GM12892 (cell line): ENCODE results near the gene FOXA1.

ENCODE experiments used
- DNase-seq: peaks from one replicate; pipeline ENCODE4 v3.0.0; 2011; ENCODE audit not compliant: insufficient read length
- FAIRE-seq: peaks from 2 replicates; lab custom pipeline; 2011; peaks lifted over from hg19 to GRCh38; lab: Jason Lieb, UNC
- POLR2A ChIP-seq: IDR thresholded peaks from 2 replicates; pipeline ENCODE4 v1.6.1; 2011; ENCODE audit warnings: low read depth, low read length, control low read depth
- POLR2AphosphoS5 ChIP-seq: IDR thresholded peaks from 2 replicates; pipeline ENCODE4 v1.6.1; 2011; ENCODE audit warnings: low read depth, low read length, control low read depth
- TAF1 ChIP-seq: IDR thresholded peaks from 2 replicates; pipeline ENCODE4 v1.6.1; 2011; ENCODE audit warnings: low read depth, mild to moderate bottlenecking, control low read depth, low read length, borderline replicate concordance

FOXA1 gene

DNA sequence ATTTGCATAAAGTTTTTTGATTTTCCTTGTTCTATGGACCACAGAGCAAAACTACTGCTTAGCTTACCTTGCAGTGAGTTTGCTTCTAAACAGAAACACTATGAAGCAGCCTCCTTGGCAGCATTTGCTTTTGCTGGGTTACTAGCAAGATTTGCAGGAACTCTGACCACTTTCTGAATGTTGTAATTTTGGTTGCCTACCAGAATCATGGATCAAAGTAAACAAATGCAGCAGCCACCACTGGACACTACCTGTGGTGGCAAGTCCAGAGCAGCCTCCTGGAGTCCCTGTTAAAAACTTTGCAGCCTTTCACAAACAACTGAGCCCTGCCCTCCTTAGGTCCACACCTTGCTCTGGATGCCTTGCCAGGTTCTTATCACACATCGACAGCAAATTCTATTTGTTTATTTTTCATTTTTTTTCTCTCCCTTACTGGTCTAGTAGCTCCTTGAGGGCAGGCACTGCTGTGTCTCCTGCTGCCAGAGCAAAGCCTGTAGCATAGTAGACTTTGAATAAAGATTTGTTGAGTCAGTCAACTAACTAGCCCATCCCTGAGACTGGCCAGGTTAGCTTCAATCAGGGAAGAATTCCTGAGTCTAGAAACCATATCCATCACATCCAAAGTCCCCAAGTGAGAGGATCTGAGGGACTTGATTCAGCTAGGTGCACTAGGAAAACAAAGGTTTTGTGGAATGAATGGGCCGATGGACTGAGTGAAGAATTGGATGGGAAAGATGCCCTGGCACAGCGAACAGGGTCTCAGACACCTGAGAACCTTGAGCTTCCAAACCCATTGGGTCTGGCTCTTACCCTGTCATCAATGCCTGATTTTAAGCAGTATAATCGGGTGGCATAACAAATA, 6.1 kb upstream of the FOXA1 start:
- DNase-seq = no peak
- FAIRE-seq = no peak
- TF ChIP-seq TAF1 (no peak), POLR2A (no peak), POLR2AphosphoS5 (no peak)

DNA sequence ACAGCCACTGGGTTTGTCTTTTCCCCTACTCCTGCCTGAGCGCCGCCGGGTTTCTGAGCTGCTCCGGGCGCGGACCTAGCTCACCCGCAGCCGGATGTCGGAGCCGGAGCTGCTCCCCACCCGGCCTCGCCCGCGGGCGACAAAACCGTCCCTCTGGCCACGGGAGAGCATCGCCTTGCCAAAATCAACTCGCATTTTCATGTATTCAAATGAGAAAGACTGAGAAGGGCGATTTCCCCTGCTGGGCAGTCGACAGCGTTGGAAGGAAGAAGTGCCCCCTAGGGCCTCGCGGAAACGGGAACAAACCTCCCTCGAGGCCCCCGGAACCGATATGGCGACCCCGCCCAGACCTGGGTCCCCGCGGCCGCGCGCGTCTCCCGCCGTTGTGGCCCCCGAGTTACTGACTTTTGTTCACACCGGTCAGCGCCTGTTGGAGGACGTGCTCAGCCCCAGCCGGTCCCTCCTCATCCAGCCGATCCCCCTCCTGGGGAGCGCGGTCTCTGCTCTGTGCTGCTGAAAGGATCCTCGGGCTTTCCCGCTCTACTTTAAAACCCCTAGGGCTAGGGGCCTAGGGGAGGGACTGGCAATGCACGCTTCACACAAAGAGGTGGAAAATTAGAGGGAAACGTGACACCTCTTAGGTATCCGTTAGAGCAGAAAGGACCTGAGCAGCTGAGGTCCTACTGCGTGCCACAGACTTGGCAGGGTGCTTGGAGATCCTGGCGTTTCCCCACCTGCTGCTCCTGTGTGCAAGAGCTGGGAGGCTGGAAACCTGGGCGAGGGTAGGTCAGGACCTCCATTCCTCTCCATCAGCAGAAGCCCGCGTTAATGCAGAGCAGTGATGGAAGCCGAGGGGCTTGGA, 4.7 kb upstream of the FOXA1 start:
- no peak for DNase-seq
- FAIRE-seq = no peak
- no peak for TF ChIP-seq POLR2AphosphoS5

GRCh38 chr14:37598747-37599506, 3.9 kb upstream of the FOXA1 start:
- FAIRE-seq = no peak
- no peak for DNase-seq
- TF ChIP-seq TAF1 = no peak
- TF ChIP-seq POLR2AphosphoS5 = no peak
- no peak for TF ChIP-seq POLR2A

DNA sequence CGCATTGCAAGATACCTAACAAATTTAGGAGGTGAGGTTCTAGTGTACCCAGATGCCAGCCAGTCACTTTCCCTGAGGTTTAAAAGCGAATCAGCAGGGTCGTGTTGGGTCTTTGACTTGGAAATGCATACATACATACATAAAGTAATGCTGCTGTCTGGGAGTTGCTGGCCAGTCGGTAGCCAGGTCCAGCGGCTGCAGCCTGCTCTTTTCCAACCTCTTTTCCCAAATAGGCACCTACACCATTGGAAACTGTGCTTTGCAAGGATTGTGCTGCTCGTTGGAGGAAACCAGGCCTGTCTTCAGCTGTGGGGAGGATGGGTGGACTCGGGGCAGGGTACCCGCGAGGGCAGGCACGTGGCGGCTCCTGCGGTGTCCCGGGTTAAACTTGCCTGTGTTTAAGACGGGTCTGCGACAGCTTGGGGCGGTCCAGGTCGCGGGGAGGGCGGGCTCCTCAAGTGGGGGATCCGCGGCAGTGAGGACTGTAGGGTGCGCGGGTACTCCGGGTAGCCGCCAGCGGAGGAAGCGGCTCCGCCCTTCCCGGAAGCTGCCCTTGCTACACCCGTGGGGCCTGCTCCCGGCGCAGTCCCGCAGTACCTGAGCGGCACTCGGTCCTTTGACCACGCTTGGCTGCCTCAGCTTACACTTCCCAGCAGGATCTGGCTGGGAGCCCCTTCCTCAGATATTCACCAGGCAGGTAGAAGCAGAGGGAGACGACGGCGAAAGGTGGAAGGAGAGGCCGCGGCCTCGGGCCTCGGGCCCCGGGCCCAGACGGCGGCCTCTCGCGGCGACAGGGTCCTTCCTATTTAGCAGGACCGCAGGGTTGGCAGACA, 3.1 kb upstream of the FOXA1 start:
- FAIRE-seq (no peak), DNase-seq (no peak)
- TF ChIP-seq POLR2A = no peak
- TF ChIP-seq TAF1 = no peak
- TF ChIP-seq POLR2AphosphoS5 = no peak

GRCh38 chr14:37597538-37597913, 2.5 kb upstream of the FOXA1 start:
- no peak for TF ChIP-seq POLR2AphosphoS5
- no peak for TF ChIP-seq TAF1
- no peak for TF ChIP-seq POLR2A
- DNase-seq (no peak), FAIRE-seq (no peak)

GRCh38 chr14:37596790-37597472, 1.9 kb upstream of the FOXA1 start:
- TF ChIP-seq POLR2AphosphoS5 = no peak
- TF ChIP-seq POLR2A = no peak
- TF ChIP-seq TAF1 = no peak
- DNase-seq (no peak), FAIRE-seq (no peak)

- TF ChIP-seq TAF1 = no peak
- no peak for TF ChIP-seq POLR2A
- no peak for TF ChIP-seq POLR2AphosphoS5
- FAIRE-seq (no peak), DNase-seq (no peak)
These were observed 966 bp upstream of the FOXA1 start for GRCh38 chr14:37595809-37596621.

DNA sequence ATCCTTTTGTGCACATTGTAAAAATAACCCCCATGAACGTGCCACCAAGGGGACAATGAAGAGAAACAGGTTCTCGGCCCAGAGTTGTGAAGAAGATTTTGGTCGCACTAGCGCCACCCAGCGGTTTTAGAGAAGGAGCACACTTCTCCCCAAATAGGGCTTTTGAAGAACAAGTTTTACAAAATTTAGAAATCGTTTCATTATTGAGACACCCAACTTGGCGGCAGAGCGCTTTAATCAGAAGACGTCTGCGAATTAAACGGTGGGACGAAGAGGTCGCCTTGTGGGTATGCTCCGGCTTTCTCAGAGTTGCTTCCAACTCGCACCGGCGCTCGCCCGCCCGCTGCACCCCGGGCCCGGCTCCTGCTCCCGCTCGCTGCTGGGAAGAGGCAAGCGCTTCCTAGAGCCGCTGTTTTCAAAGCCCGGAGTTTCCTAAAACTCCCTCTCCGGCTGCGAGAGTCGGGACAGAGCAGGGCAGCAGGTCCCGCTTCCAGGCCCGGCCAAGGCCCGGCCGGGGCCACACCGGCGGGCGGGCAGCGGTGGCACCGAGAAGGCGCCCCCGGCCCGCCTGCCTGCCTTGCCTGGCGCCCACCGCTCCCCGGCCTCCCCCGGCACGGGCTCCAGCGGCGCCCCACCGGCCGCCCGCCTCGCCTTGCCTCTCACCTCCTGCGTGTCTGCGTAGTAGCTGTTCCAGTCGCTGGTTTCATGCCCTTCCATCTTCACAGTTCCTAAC, 645 bp downstream of the FOXA1 start:
- DNase-seq = no peak
- TF ChIP-seq POLR2A (no peak), POLR2AphosphoS5 (no peak), TAF1 (no peak)
- FAIRE-seq = no peak
